OCI-LY1 (cell line): ENCODE data around the gene BCR.

Experiments used
- H2AFZ ChIP-seq: fragments of 200-600 bp; sonication (generic), shearing (Covaris generic); 2 replicates; pipeline ENCODE4 v1.6.0; 2014; ENCODE audit warnings: antibody characterized with exemption, mild to moderate bottlenecking, low read length
- H3F3A ChIP-seq: fragments of 200-600 bp; sonication (generic), shearing (Covaris generic); 2 replicates; pipeline ENCODE4 v1.6.0; 2014; ENCODE audit warnings: mild to moderate bottlenecking, antibody characterized with exemption, low read length, moderate library complexity; ENCODE audit not compliant: insufficient read depth
- H3K27ac ChIP-seq: fragments of 200-600 bp; sonication (generic); 2 replicates; pipeline ENCODE4 v1.5.1; 2014; ENCODE audit warnings: low read length, mixed run types, mild to moderate bottlenecking, low read depth; ENCODE audit not compliant: poor library complexity, severe bottlenecking
- H3K27me3 ChIP-seq: fragments of 200-600 bp; sonication (generic); 2 replicates; pipeline ENCODE4 v1.6.0; 2014; ENCODE audit warnings: antibody characterized with exemption, mild to moderate bottlenecking, low read length, moderate library complexity; ENCODE audit not compliant: insufficient read depth
- H3K36me3 ChIP-seq: fragments of 200-600 bp; sonication (generic); 2 replicates; pipeline ENCODE4 v1.6.1; 2014; ENCODE audit warnings: mild to moderate bottlenecking, antibody characterized with exemption, low read length, moderate library complexity, mixed read lengths; ENCODE audit not compliant: insufficient read depth
- H3K4me1 ChIP-seq: fragments of 200-600 bp; sonication (generic); 2 replicates; pipeline ENCODE4 v1.5.1; 2014; ENCODE audit warnings: mild to moderate bottlenecking, low read length, moderate library complexity; ENCODE audit not compliant: insufficient read depth, severe bottlenecking
- H3K4me2 ChIP-seq: fragments of 200-600 bp; sonication (generic), shearing (Covaris generic); 2 replicates; pipeline ENCODE4 v1.6.1; 2014; ENCODE audit warnings: low read length
- H3K4me3 ChIP-seq: fragments of 200-600 bp; sonication (generic); 2 replicates; pipeline ENCODE4 v1.5.1; 2014; ENCODE audit warnings: low read length, low read depth, mild to moderate bottlenecking, mixed read lengths; ENCODE audit not compliant: poor library complexity, severe bottlenecking
- H3K79me2 ChIP-seq: fragments of 200-600 bp; shearing (Covaris generic); 2 replicates; pipeline ENCODE4 v1.6.1; 2016; ENCODE audit warnings: mixed run types, low read length, mixed read lengths; ENCODE audit not compliant: insufficient read depth
- H3K9ac ChIP-seq: fragments of 200-600 bp; sonication (generic), shearing (Covaris generic); 2 replicates; pipeline ENCODE4 v1.6.1; 2014; ENCODE audit warnings: mild to moderate bottlenecking, low read length, mixed read lengths
- H3K9me2 ChIP-seq: fragments of 200-600 bp; sonication (generic), shearing (Covaris generic); 2 replicates; pipeline ENCODE4 v1.6.1; 2014; ENCODE audit warnings: low read depth, mild to moderate bottlenecking, low read length, mixed read lengths
- H3K9me3 ChIP-seq: fragments of 200-600 bp; shearing (Covaris generic); 2 replicates; pipeline ENCODE4 v1.6.1; 2014; ENCODE audit warnings: low read length, mixed read lengths
- H4K20me1 ChIP-seq: fragments of 200-600 bp; sonication (generic), shearing (Covaris generic); 2 replicates; pipeline ENCODE4 v1.6.0; 2016; ENCODE audit warnings: mild to moderate bottlenecking, low read length; ENCODE audit not compliant: insufficient read depth
- EZH2 ChIP-seq: fragments of 200-600 bp; sonication (generic), shearing (Covaris generic); IDR thresholded peaks from 2 replicates; pipeline ENCODE4 v1.8.0; 2017; ENCODE audit warnings: borderline replicate concordance, mixed run types, mild to moderate bottlenecking, antibody characterized with exemption, low read length, moderate library complexity, mixed read lengths
- TF ChIP-seq, protein P1 (sequence below): fragments of 200-600 bp; sonication (generic), shearing (Covaris generic); IDR thresholded peaks from 2 replicates; pipeline ENCODE4 v1.5.1; 2017; ENCODE audit warnings: mild to moderate bottlenecking, antibody characterized with exemption, low read length, moderate library complexity, mixed read lengths

BCR gene

DNA sequence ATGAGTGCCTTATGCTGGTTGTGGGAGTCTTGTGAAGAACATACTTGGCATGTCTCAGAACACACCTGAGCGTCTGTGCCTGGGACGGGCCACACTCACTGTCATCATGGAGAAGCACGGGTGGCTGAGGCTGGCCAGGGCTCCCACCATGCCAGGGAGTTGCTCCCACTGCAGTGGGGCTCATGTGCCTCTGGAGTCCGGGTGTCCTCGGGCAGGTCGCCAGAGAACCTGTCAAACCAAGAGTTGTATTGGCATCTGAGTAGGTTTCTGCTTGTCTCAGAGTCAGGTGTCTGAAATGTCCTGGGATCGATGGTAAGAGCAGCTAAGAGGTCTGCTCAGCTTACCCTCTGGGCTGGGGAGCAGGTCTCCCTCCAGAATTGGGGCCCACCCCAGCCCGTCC lies 92.1 kb downstream of the BCR start:
- Histone ChIP-seq H3K9me2 (no peaks in the 10 kb centered on the region), H3K9me3 (no peaks in the 10 kb centered on the region), H3K27me3 (no peaks in the 10 kb centered on the region), H3K4me3 (no peak overlapping the region), H3K79me2 (no peaks in the 10 kb centered on the region), H3K4me2 (no peak overlapping the region), H2AFZ (no peak overlapping the region), H3K27ac (no peak overlapping the region), H4K20me1 (no peaks in the 10 kb centered on the region), H3K9ac (no peak overlapping the region), H3K4me1 (peaks cover 51% of the 10 kb centered on the region), H3F3A (peaks cover 7% of the 10 kb centered on the region; the same call in 1 of the 2 replicates), H3K36me3 (peaks cover 75% of the 10 kb centered on the region)
- TF ChIP-seq EZH2 = no peak
- TF ChIP-seq, protein P1, sequence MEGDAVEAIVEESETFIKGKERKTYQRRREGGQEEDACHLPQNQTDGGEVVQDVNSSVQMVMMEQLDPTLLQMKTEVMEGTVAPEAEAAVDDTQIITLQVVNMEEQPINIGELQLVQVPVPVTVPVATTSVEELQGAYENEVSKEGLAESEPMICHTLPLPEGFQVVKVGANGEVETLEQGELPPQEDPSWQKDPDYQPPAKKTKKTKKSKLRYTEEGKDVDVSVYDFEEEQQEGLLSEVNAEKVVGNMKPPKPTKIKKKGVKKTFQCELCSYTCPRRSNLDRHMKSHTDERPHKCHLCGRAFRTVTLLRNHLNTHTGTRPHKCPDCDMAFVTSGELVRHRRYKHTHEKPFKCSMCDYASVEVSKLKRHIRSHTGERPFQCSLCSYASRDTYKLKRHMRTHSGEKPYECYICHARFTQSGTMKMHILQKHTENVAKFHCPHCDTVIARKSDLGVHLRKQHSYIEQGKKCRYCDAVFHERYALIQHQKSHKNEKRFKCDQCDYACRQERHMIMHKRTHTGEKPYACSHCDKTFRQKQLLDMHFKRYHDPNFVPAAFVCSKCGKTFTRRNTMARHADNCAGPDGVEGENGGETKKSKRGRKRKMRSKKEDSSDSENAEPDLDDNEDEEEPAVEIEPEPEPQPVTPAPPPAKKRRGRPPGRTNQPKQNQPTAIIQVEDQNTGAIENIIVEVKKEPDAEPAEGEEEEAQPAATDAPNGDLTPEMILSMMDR = no peak

DNA sequence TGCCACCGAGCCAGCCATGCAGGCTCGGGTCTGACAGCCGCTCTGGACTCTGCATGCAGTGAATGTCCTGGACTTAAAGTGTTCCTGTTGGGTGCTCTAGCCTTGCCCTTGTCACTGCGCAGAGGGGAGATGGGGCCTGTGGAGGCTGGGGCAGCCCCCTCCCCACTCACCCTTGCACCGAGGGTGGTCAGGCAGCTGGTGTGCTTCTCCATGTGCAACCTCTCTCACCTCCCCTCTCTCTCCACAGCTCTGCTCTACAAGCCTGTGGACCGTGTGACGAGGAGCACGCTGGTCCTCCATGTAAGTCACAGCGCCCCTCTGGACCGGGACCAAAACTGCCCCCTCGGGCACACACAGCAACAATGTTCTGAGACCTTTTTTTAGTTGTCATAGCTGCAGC lies 92.5 kb downstream of the BCR start:
- TF ChIP-seq, protein P1 = peak; percentile 13; the same call in 1 of the 2 replicates
- no peak for TF ChIP-seq EZH2
- Histone ChIP-seq H3K9ac (no peak overlapping the region), H3K9me2 (no peaks in the 10 kb centered on the region), H3K79me2 (no peaks in the 10 kb centered on the region), H3K9me3 (no peaks in the 10 kb centered on the region), H3K27ac (no peak overlapping the region), H2AFZ (no peak overlapping the region), H3K36me3 (peaks cover 75% of the 10 kb centered on the region), H3K27me3 (no peaks in the 10 kb centered on the region), H3K4me3 (no peak overlapping the region), H3K4me1 (peaks cover 47% of the 10 kb centered on the region), H4K20me1 (no peaks in the 10 kb centered on the region), H3F3A (peaks cover 7% of the 10 kb centered on the region; the same call in 1 of the 2 replicates), H3K4me2 (no peak overlapping the region)

DNA sequence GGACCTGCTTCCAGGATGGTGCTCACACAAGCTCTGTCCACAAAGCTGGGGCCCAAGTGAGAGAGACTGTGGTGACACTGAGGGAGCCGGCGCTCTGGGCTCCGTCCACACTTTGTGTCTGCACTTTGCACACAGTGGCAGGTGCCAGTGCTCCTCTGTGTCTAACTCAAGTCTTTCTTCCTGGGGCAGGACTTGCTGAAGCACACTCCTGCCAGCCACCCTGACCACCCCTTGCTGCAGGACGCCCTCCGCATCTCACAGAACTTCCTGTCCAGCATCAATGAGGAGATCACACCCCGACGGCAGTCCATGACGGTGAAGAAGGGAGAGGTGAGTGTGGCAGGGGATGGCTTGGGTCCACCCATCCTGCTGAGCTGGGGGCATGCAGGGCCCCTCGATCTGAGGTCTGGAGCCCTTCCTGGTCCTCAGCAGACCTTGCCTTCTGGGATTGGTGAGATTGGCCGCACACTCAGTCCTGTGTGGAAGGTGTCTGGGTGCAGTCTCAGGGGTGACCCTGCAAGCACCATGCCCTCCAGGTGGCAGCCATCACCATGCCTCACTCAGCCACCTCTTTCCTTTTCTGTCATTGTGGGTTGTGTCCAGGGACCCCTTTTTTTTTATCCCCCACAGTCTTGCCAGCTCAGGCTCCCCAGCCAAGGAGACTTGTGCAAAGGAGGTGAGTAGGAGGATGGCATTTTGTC lies 93.3 kb downstream of the BCR start:
- Histone ChIP-seq H3K9me2 (no peaks in the 10 kb centered on the region), H3K4me2 (no peak overlapping the region), H3K36me3 (peaks cover 78% of the 10 kb centered on the region), H3K9ac (no peak overlapping the region), H2AFZ (no peak overlapping the region), H3K9me3 (no peaks in the 10 kb centered on the region), H3K4me1 (peaks cover 39% of the 10 kb centered on the region), H3K27ac (no peak overlapping the region), H4K20me1 (no peaks in the 10 kb centered on the region), H3F3A (peaks cover 7% of the 10 kb centered on the region; the same call in 1 of the 2 replicates), H3K4me3 (no peak overlapping the region), H3K27me3 (no peaks in the 10 kb centered on the region), H3K79me2 (no peaks in the 10 kb centered on the region)
- TF ChIP-seq, protein P1 = no peak
- TF ChIP-seq EZH2 = no peak
